Measurements from ENCODE around the gene CACNA1D. TPM values are rescaled to one million over a fixed set of nuclear protein-coding genes. Genes with fewer than 3 reads are reported as not detected.

CACNA1D gene
- total RNA-seq, 1 donor from 2014 or later = 13.0 TPM

DNA sequence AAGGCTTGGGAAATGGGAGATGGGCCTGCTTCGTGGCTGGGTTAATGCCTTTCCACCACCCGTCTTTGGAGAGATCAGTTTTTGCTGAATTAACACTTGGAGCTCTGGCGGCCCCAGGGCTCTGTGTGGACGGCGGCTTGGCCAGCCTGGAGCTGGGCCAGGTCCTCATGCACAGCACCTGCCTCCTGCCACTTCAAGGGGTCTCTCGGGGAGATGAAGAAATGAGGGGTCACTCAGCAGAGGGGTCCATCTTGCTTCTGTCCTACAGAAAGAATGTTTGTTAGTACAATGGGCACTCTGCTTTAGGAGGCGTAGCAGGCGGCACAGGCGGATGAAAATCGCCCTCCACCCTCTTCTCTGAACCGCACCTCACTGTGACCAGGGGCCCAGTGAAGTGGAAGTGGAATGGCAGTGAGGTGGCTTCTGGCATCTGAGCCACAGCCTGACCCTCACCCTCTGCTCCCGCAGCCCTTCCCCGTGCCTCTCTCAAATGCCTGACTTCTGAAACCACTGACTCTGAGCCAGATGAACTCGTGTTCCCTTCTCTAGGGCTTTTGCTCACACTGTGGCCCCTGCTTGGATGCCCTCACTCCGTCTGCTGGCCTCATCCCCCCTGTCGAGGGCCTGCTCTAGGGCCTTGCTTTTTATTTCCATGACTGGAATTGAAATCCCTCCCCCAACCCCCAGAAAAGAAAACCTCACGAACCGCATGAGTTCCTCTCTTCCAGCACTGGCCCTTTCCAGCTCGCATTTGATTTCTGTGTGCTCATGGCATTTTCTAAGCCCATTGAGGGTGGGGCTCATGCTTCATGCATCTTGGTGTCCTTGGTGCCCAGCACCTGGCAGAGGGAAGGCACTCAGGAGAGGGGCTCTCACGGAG lies 309.6 kb downstream of the CACNA1D start:
- intact Hi-C loops (cut with DNase I) = no loop called here
- ATAC-seq (no peak), DNase-seq (ENCODE audit: low spot score) (peak; percentile 42)

DNA sequence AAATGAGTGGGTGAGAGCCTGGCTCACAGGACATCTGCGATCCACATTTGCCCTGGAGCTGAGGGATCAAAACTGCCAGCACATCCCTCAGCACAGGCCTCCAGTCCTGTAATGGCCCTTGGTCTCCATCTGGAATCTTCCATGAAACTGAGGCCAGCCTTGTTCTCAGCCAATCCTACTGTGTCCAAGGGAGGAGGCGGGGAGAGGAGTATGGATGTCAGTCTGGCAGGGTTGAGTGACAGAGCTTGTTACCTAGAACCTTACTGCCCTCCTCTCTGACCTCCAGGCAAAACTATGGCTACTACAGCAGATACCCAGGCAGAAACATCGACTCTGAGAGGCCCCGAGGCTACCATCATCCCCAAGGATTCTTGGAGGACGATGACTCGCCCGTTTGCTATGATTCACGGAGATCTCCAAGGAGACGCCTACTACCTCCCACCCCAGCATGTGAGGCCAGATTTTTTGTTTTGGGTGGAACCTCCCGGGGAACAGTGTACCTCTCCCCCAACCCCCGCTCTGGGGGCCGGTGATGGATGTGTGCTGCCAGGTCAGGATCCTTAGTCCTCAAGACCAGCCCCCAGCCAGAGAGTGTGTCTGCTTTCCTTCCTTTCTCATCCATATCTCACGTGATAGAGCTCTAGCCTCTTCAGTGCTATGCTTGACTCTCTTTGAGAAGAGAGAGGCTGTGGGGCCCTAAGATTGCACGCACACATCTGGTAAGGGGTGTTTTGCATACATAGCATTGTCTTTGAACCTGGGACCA lies 310.5 kb downstream of the CACNA1D start:
- DNase-seq (ENCODE audit: low spot score) (peak; percentile 51), ATAC-seq (peak; percentile 8)
- intact Hi-C loops (cut with DNase I) = no loop called here

DNA sequence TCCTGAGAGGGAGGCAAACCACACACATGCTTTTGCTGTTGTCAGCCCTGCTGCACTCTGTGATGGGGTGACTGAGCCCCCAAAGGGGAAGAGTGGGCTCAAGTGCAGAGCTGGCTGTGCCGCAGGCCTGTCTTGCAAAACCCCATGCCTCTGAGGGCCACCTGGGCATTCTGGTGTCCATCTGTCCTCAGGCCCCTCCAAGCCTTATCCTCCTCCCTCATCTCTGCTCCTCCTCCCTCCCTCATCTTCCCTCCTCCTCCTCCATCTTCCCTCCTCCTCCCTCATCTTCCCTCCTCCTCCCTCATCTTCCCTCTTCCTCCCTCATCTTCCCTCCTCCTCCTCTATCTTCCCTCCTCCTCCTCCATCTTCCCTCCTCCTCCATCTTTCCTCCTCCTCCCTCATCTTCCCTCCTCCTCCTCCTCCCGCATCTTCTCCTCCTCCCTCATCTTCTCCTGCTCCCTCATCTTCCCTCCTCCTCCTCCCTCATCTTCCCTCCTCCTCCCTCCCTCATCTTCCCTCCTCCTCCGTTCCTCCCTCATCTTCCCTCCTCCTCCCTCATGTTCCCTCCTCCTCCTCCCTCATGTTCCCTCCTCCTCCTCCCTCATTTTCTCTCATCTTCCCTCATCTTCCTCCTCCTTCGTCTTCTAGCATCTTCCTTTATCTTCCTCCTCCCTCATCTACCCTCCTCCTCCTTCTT lies 311.2 kb downstream of the CACNA1D start:
- DNase-seq (ENCODE audit: low spot score) (peak; percentile 8), ATAC-seq (no peak)
- intact Hi-C loops (cut with DNase I) = no loop called here

DNA sequence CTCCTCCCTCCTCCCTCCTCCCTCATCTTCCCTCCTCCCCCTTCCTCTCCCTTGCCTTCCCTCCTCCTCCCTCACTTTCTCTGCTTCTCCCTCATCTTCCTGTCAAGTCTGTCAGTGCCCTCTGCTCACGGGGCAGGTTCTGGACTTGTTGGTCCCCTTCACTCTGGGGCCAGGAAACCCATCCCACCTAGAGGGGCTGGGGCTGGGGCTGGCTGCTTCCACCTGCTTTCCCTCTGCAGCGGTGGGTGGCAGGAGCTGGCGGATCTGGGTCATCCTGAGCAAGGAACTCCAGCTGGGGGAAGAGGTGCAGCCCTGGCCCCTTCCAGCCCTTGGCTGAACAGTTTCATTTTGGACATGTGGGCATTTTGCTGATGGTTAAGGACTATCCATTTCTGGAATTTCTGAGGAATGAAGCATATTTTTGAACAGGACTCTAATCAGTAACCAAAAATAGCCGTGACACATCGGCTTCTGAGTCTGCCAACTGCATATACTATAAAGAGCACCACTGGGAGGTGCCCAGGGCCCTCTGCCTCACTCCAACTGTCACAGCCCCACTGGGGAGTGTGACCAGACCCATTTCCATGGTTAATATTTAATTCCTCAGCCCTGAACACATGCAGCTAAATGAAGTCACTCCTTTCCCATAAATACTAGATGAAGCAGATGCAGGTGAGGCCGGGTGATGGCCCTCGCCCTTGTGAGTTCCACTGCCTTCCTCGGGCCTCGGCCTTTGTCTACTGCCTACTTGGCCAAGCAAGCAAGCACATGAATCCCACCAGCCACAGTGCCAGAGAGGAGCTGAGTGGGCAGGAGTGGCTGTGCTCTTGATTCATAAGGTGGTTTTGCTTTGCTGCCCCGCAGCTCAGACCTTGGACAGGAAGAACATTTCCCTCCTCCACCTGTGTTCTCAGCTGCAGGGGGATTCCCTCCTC lies 312.0 kb downstream of the CACNA1D start:
- no peak for ATAC-seq
- intact Hi-C loops (cut with DNase I) = no loop called here
- peak; percentile 54 for DNase-seq (ENCODE audit: low spot score)

DNA sequence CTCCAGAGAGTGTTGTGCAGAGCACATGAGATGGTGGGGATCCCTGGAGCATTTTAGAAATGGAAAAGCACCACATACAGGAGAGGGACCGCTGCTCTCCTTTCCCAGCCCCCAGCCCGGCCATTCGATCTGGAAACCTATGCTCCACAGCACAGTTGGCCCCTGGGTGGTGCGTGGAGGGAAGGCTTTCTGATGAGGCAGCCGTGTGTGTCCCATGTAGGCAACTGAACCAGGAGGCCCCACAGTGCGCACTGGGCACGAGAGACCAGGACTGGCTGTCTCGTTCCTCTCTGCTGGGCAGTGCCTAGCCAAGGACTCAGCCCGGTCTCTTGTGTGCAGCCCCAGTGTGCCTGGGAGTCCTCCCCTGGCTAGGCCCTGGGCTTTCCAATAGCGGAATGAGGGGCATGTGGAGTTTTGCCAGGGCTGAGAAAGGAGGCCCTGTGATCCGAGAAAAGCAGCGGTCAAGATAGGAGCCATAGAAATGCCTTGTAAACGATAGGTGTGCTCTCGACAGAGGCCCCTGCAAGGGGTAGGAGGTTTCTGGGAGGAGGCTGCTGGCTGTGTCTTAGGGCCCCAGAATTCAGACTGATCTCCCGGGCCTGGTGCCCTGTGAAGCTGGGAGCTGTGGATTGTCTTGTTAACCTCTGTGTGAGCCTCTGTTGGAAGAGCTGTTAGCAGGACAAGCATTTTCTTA lies 312.9 kb downstream of the CACNA1D start:
- ATAC-seq (no peak), DNase-seq (ENCODE audit: low spot score) (peak; percentile 38)
- intact Hi-C loops (cut with DNase I) = no loop called here

DNA sequence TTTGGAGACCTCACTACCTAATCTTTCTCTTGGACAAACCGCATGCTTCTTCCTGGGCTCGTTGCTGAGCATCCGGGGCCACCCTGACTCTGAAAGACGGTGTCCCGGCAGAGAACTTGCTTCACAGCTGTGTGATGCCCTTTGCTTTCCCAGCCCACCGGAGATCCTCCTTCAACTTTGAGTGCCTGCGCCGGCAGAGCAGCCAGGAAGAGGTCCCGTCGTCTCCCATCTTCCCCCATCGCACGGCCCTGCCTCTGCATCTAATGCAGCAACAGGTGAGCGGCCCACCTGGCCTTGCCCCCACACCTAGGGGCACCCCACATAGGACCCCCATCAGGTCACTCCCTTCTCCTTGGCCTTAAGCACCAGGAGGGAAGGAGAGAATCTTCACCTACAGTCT lies 314.1 kb downstream of the CACNA1D start:
- DNase-seq (ENCODE audit: low spot score) = peak; percentile 47
- ATAC-seq = no peak

DNA sequence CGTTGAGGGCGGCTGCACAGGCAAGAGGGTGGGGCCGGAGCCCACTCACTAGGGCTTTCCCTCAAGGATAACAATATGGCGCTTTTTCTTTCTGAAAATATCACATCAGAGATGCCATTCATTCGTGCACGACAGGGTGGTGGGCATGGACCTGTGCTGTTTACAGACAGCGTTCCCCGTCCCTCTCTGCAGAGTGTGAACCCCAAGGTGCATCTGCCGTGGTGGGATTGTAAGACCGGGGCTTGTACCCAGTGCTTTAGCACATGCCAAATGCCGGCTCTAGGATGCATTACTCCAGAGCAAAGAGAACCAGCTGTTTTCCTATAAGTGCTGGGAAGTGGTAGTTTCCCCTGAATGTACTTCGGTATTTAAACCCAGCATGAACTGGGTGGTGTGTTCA lies 314.9 kb downstream of the CACNA1D start:
- intact Hi-C loops (cut with DNase I) = no loop called here
- DNase-seq (ENCODE audit: low spot score) = peak; percentile 43
- ATAC-seq = peak; percentile 17

More for the DNA sequence above, 314.1 kb downstream of the CACNA1D start:
- intact Hi-C loops (cut with DNase I) = no loop called here

DNA sequence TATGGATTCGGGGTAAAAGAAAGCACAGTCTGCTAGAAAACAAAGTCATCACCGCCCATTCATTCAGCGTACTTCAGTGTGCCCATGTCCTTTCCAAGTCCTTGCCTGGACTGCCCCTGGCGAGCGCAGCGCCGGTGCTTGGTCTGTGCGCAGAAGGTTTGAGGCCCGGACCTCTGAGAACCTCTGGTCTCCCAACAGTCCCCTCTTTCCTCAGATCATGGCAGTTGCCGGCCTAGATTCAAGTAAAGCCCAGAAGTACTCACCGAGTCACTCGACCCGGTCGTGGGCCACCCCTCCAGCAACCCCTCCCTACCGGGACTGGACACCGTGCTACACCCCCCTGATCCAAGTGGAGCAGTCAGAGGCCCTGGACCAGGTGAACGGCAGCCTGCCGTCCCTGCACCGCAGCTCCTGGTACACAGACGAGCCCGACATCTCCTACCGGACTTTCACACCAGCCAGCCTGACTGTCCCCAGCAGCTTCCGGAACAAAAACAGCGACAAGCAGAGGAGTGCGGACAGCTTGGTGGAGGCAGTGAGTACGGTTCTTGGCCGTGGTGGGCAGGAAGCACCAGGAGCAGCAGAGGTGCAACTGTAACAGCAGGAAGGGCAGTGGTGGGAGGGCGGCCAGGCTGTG lies 315.5 kb downstream of the CACNA1D start:
- ATAC-seq = no peak
- intact Hi-C loops (cut with DNase I) = no loop called here
- peak; percentile 47 for DNase-seq (ENCODE audit: low spot score)

DNA sequence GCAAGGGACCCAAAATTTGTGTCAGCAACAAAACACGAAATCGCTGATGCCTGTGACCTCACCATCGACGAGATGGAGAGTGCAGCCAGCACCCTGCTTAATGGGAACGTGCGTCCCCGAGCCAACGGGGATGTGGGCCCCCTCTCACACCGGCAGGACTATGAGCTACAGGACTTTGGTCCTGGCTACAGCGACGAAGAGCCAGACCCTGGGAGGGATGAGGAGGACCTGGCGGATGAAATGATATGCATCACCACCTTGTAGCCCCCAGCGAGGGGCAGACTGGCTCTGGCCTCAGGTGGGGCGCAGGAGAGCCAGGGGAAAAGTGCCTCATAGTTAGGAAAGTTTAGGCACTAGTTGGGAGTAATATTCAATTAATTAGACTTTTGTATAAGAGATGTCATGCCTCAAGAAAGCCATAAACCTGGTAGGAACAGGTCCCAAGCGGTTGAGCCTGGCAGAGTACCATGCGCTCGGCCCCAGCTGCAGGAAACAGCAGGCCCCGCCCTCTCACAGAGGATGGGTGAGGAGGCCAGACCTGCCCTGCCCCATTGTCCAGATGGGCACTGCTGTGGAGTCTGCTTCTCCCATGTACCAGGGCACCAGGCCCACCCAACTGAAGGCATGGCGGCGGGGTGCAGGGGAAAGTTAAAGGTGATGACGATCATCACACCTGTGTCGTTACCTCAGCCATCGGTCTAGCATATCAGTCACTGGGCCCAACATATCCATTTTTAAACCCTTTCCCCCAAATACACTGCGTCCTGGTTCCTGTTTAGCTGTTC lies 316.9 kb downstream of the CACNA1D start:
- no peak for DNase-seq (ENCODE audit: low spot score)
- intact Hi-C loops (cut with DNase I) = no loop called here
- ATAC-seq = no peak

DNA sequence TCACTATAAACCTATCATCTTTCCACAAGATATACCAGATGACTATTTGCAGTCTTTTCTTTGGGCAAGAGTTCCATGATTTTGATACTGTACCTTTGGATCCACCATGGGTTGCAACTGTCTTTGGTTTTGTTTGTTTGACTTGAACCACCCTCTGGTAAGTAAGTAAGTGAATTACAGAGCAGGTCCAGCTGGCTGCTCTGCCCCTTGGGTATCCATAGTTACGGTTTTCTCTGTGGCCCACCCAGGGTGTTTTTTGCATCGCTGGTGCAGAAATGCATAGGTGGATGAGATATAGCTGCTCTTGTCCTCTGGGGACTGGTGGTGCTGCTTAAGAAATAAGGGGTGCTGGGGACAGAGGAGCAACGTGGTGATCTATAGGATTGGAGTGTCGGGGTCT lies 318.0 kb downstream of the CACNA1D start:
- intact Hi-C loops (cut with DNase I) = no loop called here
- no peak for DNase-seq (ENCODE audit: low spot score)

DNA sequence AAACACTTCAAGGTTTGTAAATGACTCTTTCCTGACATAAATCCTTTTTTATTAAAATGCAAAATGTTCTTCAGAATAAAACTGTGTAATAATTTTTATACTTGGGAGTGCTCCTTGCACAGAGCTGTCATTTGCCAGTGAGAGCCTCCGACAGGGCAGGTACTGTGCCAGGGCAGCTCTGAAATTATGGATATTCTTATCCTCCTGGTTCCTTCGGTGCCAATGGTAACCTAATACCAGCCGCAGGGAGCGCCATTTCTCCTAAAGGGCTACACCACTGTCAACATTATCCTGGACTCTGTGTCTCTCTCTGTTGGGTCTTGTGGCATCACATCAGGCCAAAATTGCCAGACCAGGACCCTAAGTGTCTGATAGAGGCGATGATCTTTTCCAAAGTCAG lies 318.8 kb downstream of the CACNA1D start:
- no peak for ATAC-seq
- DNase-seq (ENCODE audit: low spot score) = no peak
- intact Hi-C loops (cut with DNase I) = no loop called here

More for the DNA sequence above, 318.0 kb downstream of the CACNA1D start:
- no peak for ATAC-seq

DNA sequence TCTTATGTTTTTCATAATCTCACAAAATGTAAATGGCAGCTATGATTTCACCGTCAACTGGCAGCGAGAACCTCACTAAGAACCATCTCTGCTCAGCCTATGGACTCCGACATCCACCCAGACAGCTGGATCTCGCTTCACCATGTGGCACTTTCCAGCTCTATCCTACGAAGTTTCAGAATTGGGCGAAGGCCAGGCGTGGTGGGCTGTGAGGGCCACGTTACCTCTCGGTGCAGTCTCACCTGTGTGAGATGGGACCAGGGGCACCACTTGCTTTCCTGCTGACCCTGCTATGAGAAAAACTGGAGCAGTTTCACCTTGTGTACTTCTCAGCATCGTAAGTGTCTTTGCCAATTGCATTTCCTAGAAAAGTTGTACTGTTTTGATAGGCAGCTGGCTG lies 319.5 kb downstream of the CACNA1D start:
- no peak for DNase-seq (ENCODE audit: low spot score)
- ATAC-seq = no peak
- intact Hi-C loops (cut with DNase I) = no loop called here

DNA sequence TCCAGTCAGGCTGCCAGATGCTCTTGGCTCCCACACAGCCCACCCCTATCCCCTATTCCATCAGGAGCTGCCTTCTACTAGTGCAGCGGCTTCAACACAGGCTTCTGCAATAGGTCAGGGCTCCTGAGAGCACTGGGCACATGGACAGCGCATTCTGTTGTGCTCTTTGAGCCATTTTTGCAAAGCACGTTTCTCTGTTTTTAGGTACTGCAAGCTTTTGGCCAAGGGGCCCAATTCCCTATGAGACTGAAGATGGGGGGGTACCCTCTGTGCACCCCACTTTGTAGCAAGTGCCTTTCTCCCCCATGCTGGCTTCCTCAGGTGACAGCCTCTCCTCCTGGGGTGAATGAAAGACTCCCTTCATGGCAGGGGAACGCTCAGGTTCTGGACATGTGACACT lies 320.7 kb downstream of the CACNA1D start:
- DNase-seq (ENCODE audit: low spot score) (no peak), ATAC-seq (no peak)
- intact Hi-C loops (cut with DNase I) = no loop called here

DNA sequence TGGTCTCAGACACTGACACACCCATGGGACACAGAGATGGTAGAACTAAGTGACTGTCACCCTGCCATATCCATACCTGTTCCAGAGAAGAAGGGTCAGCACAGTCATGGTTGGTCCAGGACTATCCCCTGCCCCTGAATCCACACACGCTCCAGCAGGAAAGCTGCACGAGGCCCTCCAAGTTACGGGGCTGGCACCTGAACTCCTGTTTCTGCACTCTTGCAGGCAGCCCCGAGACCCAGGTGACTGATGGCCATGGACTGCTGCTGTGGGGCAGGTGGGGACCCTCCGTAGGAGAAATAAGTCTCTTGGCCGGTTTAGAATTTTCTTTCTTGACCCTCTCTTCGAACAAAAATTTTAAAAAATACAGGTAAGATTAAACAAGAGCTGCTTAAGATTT lies 321.2 kb downstream of the CACNA1D start:
- intact Hi-C loops (cut with DNase I) = no loop called here
- no peak for DNase-seq (ENCODE audit: low spot score)
- ATAC-seq = no peak

DNA sequence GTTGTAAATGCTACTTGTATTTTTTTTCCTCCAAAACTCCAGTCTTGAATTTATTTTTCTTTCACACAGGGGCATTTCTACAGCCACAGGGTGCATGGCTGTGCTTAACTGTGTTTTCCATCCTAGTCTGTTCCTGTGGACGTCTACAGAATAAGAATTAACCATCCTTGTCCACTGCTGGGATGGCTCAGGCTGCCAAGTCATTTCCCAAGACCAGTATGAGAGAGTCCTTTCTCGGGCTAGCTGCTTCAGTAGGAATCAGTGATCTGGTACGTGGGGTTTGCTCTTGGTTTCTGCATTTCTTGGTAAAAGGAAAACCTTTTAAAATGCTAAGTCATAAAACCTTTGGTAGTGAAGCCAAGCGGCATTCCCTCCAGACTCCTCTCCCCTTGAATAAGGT lies 322.0 kb downstream of the CACNA1D start:
- intact Hi-C loops (cut with DNase I) = no loop called here
- DNase-seq (ENCODE audit: low spot score) = no peak
- ATAC-seq = no peak

DNA sequence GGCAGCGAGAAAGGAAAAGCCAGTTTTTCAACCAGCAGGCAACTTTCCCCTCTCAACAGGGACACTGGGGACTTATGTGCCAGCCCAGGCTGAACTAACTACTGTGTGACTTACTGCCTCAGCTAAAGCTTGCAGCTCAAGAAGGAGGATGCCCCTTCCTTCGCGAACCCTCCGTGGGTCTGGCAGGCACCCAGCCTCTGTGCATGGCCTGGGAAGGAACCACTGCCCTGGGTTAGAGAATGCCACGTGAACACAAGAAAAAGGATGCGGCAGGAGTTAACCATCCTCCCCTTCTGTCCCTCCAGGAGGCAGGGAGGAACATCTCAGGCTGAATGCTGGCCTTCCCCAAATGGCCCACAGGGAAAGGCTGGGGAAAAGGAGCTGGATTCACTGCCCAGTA lies 322.8 kb downstream of the CACNA1D start:
- intact Hi-C loops (cut with DNase I) = no loop called here

DNA sequence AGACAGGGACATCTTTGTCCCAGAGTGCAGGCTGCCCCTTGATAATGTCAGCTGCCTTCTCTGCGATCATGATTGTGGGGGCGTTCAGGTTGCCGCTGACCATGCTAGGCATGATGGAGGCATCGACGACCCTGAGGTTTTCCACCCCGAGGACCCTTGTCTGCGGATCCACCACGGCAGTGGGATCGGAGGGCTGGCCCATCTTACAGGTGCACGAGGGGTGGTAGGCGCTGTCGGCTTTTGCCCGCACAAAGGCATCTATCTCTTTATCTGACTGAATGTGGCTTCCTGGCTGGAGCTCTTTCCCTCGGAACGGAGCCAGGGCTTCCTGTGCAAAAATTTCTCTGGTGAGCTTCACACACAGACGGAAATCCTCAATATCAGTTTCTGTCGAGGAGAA lies 323.4 kb downstream of the CACNA1D start:
- ATAC-seq (no peak), DNase-seq (ENCODE audit: low spot score) (no peak)
- intact Hi-C loops (cut with DNase I) = no loop called here

More for the DNA sequence above, 322.8 kb downstream of the CACNA1D start:
- DNase-seq (ENCODE audit: low spot score) (no peak), ATAC-seq (no peak)

Data from sciatic nerve (tissue), 2 donors.